GM19238 (cell line): ENCODE results near the gene IGSF21.

Experiments used
- DNase-seq: peaks from one replicate; pipeline ENCODE4 v3.0.0; 2011; ENCODE audit warnings: low spot score; ENCODE audit not compliant: insufficient read length

The IGSF21 gene

GRCh38 chr1:18205319-18205718 is 97.7 kb downstream of the IGSF21 start:
- no peak for DNase-seq

- DNase-seq: no peak
These were observed 104.2 kb downstream of the IGSF21 start for GRCh38 chr1:18211764-18212163.

- DNase-seq: peak; percentile 16
These were observed 109.9 kb downstream of the IGSF21 start for GRCh38 chr1:18217398-18218043.

GRCh38 chr1:18229625-18230024 is 122.0 kb downstream of the IGSF21 start:
- DNase-seq: no peak

- DNase-seq: no peak
These were observed 122.7 kb downstream of the IGSF21 start for GRCh38 chr1:18230321-18230720.

- DNase-seq: no peak
These were observed 123.2 kb downstream of the IGSF21 start for GRCh38 chr1:18230840-18231239.

GRCh38 chr1:18232052-18232451 is 124.5 kb downstream of the IGSF21 start:
- no peak for DNase-seq

- no peak for DNase-seq
These were observed 125.7 kb downstream of the IGSF21 start for GRCh38 chr1:18233176-18233864.

- peak; percentile 38 for DNase-seq
These were observed 127.2 kb downstream of the IGSF21 start for GRCh38 chr1:18234790-18235242.

- DNase-seq: no peak
These were observed 129.8 kb downstream of the IGSF21 start for GRCh38 chr1:18237371-18237770.

- DNase-seq: no peak
These were observed 130.6 kb downstream of the IGSF21 start for GRCh38 chr1:18238190-18238589.

- DNase-seq: no peak
These were observed 132.1 kb downstream of the IGSF21 start for GRCh38 chr1:18239671-18240070.

GRCh38 chr1:18240906-18241305 is 133.3 kb downstream of the IGSF21 start:
- DNase-seq: no peak

GRCh38 chr1:18241891-18242290 is 134.3 kb downstream of the IGSF21 start:
- no peak for DNase-seq

- DNase-seq: no peak
These were observed 136.0 kb downstream of the IGSF21 start for GRCh38 chr1:18243503-18244175.

GRCh38 chr1:18244762-18245161 is 137.2 kb downstream of the IGSF21 start:
- DNase-seq: no peak

GRCh38 chr1:18245647-18246046 is 138.0 kb downstream of the IGSF21 start:
- DNase-seq: no peak

GRCh38 chr1:18246543-18246942 is 138.9 kb downstream of the IGSF21 start:
- no peak for DNase-seq

- no peak for DNase-seq
These were observed 139.6 kb downstream of the IGSF21 start for GRCh38 chr1:18247151-18247550.

- no peak for DNase-seq
These were observed 142.0 kb downstream of the IGSF21 start for GRCh38 chr1:18249631-18250030.

- no peak for DNase-seq
These were observed 145.5 kb downstream of the IGSF21 start for GRCh38 chr1:18253093-18253492.
